ENCODE results near the gene B4GALT4. TPM values are rescaled to one million over a fixed set of nuclear protein-coding genes. Genes with fewer than 3 reads are reported as not detected.
A peak's percentile ranks its signal among the peaks of the same experiment; 100 is the strongest.
"Not testable (repeated sequence)": the region's sequence is repeated elsewhere in the genome, so short reads cannot be mapped to it uniquely, and the experiment has no call there.

Gene B4GALT4, protein sequence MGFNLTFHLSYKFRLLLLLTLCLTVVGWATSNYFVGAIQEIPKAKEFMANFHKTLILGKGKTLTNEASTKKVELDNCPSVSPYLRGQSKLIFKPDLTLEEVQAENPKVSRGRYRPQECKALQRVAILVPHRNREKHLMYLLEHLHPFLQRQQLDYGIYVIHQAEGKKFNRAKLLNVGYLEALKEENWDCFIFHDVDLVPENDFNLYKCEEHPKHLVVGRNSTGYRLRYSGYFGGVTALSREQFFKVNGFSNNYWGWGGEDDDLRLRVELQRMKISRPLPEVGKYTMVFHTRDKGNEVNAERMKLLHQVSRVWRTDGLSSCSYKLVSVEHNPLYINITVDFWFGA
- total RNA-seq: 10 to 100 TPM; 58.1 to 60.4 TPM
- long read RNA-seq, transcript B4GALT4-202 (8 exons, 2,459 nt): major isoform, 47 of 85 reads
- long read RNA-seq, transcript B4GALT4-201 (9 exons, 2,385 nt): minor isoform, 9 of 85 reads
- long read RNA-seq, partial matches to known transcripts: 8 of 85 reads
- long read RNA-seq, other reads (novel, unspliced or antisense): 20 of 85 reads

DNA sequence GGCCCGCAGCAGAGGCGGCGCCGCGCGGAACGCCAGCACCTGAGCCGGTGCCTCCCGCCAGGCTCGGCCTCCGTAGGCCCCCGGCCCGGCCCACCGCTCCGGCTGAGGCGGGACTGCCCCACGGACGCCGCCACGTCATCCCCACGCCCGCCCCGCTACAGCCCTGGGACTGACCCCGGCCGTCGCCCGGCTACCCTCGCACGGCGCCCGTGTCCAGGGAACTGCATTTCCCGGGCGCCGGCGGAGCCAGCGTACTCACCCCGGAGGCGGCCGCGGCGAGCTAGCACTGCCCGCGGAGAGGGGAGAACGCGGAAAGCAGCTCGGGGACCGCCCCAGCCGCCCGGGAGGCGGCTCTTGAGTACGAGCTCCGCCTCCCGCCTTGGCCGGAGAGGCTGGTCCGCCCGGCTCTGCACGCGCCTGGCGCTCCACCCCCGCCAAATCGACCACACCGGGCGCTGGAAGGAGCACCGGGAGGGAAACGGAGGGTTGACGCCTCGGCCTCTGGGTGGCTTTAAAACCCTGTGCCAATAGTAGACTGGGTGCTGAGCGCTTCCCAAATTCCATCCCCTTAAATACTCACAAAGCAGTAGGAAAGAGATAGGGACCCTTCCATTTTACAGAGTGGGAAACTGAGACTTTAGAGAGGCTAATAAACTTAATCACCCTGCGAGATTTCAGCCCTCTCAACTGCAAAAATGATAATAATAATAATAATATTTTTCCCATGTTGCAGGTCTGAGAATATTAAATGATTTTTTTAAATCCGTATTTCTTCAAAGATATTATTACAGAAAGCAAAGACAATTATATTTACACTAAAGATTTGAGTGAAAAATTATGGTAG lies at the start of gene B4GALT4:
B4GALT4 (minus strand) TSS at position 288 of the 844 bp plus-strand sequence. CDS start 10,779 bp downstream, outside the sequence.
- DNase-seq: peak; percentile 91 to 93
- intact Hi-C loops (cut with DNase I, micrococcal nuclease): no loop called here
- peak; percentile 90 for ATAC-seq

DNA sequence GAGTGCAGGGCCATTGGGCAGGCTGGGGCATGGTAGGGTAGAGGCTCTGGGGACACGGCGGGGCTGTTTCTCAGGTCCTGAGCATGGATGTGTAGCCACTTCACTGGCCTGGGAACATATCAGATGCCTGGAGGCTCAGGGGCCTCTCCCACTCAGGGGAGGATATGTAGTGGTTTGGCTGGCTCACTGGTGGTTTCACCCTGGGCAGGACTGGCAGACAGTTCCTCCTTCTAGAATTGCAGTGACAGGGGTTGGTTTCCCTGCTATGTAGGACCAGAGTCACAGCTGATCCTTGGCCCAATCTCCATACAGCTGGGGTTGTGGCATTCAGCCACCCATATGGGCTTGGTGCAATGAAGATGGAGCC lies 48.7 kb upstream of the B4GALT4 start:
- ATAC-seq (no peak), DNase-seq (no peak)
- intact Hi-C loops (cut with DNase I, micrococcal nuclease): no loop called here

DNA sequence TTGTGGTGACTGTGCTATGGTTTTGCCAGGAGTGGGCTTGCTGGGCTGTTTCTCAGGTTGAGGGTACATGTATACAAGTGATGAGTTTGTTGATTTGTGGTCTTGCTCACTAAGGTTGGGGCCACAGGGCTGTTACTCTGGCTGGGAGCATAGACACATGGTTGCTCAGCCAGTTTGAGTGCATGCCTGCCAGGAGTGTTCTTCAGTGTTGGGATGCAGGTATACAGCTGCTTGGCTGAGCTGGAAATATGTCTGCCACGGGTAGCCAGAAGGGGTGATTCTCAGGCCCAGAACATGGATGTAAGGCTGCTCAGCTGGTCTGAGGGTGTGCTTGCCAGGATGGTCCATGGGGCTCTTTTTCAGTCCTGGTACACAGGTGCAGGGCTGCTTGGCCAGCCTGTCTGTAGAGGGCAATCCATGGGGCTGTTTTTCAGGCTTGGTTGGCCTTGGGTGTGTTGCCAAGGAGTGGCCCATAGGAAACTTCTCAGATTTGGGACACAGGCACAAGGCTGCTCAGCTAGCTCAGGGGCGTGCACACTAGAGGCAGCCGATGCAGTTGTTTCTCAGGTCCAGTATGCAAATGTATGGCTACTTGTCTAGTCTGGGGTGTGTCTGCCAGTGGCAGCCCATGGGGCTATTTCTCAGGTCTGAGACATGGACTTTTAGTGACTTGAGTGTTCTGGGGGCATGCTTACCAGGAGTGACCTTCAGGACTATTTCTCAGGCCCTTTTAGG lies 48.2 kb upstream of the B4GALT4 start:
- intact Hi-C loops (cut with DNase I, micrococcal nuclease): no loop called here
- ATAC-seq (no peak), DNase-seq (no peak)

DNA sequence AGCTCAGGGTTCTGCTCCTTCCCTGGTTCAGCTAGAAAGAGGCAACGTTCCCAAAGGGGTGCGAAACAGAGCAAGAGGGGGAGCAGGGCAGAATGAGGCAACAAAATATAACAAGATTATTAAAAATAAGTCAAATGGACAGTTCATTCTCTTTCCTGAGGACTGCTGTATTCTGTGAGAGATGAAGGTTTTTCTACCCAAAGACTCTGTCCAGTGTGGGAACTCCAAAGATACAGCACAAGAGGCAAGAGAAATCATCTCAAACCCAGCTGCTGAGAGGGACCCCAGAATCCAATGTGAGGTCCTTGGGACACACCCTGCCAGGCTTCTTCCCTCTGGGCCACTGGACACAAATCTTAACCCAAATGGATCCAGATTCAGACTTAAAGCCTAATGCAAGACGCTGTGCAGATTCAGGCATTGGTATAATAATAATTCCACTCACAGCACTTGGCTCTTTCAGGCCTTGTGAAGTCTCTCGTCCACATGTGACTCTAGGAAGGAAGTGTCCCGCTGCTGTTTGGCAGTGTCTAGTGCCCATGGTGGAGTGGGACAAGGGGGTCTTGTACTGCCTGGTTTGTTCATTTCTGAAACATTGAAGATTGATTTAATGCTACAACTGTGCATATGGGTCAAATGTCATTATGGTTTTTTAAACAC lies 39.0 kb upstream of the B4GALT4 start:
- DNase-seq (no peak), ATAC-seq (no peak)
- intact Hi-C loops (cut with DNase I, micrococcal nuclease): no loop called here

DNA sequence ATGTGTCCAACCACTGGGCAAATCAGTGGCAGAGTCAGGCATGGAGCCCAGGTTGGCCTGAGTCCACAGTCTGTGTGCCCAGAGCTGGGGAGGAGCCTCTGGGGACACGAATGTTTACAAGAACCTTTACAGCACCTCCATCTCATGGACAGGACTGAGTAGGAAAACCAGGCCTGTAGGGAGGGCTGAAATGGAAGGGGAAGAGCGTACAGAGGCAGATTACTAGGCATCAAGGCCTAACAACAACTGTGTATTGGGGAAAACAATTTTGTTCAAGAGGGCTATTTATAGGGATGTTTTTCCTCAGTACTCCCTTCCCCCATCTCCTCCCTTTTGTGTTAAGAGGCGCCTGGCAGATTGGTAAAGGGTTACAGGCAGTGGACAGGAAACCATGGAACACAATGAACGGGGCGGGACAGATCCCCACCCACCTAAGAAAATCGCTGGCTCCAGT lies 38.5 kb upstream of the B4GALT4 start:
- ATAC-seq: peak; percentile 94
- peak; percentile 40 to 54 for DNase-seq
- intact Hi-C loops (cut with DNase I, micrococcal nuclease): no loop called here

DNA sequence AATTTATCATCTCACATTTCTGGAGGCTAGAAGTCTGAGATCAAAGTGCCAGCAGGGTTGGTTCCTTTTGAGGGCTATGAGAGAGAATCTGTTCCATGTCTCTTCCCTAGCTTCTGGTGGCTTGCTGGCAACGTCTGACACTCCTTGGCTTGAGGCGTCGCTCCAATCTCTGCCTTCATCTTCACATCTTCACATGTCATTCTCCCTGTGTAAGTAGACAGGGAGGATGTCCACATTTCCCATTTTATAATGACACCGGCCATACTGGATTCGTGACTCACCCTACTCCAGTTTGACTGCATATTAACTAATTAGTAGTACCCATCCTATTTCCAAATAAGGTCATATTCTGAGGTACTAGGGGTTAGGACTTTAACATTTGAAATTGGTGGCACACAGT lies 36.0 kb upstream of the B4GALT4 start:
- ATAC-seq (no peak), DNase-seq (no peak)
- intact Hi-C loops (cut with DNase I, micrococcal nuclease): no loop called here

DNA sequence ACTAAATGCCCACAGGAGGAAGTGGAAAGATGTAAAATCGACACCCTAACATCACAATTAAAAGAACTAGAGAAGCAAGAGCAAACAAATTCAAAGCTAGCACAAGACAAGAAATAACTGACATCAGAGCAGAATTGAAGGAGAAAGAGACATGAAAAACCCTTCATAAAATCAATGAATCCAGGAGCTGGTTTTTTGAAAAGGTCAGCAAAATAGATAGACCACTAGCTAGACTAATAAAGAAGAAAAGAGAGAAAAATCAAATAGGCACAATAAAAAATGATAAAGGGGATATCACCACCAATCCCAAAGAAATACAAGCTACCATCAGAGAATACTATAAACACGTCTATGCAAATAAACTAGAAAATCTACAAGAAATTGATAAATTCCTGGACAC lies 29.5 kb upstream of the B4GALT4 start:
- DNase-seq; ATAC-seq; intact Hi-C loops (cut with DNase I, micrococcal nuclease): not testable (repeated sequence)

DNA sequence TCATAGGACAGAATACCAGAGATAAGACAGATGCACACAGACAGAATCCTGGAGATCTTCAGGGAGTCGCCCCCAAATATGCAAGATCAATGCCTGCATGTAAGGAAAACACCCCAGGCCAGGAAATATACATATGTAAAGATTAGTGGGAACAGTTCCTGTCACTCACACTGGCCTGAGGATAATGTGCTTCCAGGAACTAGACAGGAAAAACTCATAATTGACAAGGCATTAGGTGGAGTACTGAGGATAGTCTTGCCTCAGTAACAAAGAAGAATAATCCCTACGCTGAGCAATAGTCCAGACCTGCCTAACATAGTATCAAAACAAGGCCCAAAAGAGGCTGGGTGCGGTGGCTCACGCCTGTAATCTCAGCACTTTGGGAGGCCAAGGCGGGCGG lies 20.4 kb upstream of the B4GALT4 start:
- ATAC-seq (no peak), DNase-seq (no peak)
- intact Hi-C loops (cut with DNase I, micrococcal nuclease): no loop called here

DNA sequence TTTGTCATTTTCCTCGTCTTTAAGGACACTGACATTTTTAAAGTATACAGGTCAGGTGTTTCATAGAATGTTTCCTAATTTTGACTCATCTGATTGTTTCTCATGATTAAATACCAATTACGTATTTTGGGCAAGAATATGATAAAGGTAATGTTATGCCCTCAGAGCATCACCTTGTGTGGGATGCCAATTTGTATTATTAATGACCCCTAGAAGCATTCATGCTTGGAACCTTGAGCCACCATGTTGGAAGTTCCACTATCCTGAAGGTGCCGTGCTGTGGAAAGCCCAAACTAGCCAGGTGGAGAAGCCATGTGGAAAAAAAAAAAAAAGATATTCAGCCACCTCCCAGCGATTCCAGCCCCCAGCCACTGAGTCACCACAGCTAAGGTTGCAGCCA lies 19.1 kb upstream of the B4GALT4 start:
- ATAC-seq (no peak), DNase-seq (no peak)
- intact Hi-C loops (cut with DNase I, micrococcal nuclease): no loop called here

DNA sequence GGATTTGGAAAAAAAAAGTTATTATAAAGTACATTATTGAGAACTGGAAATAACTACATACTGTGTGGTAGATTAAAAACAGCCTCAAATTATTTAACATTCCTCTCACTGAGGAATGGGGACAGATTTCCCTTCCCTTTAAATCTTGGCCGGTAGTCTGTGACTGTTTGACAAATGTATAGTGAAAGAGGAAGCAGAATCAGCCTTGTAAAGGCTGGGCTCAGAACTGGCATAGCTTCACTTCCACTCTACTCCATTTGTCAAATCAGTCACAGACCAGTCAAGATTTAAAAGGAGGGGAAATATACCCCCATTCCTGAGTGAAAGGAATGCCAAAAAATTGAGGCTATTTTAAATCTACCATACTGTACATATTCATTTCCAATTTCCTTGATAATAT lies 18.2 kb upstream of the B4GALT4 start:
- intact Hi-C loops (cut with DNase I, micrococcal nuclease): no loop called here
- ATAC-seq: peak; percentile 73
- no peak for DNase-seq

DNA sequence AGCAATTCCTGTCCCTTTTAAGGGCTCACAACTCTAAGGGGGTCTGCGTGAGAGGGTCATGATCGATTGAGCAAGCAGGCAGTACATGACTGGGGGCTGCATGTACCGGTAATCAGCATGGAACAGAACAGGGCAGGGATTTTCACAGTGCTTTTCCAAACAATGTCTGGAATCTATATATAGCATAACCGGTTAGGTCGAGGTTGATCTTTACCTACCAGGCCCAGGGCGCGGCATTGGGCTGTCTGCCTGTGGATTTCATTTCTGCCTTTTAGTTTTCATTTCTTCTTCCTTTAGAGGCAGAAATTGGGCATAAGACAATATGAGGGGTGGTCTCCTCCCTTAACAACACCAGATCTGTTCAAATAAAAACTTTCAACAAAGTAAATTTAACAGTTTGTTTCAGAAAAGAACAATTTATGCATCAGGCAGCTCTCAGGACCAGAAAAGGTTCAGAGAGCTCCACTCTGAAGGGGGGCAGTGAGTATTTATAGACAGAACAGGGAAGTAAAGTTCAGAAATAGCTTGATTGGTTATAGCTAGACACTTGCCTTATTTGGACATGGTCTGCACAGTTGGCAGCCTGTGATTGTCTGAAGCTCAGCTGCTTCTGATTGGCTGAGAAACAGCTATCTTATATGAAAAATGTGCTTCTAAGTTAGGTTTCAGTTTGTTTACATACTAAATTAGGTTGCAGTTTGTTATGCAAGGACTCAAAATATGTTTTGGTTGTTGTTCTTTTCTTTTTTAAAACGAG lies 17.2 kb upstream of the B4GALT4 start:
- ATAC-seq (peak; percentile 93), DNase-seq (peak; percentile 58 to 68)
- intact Hi-C loops (cut with DNase I, micrococcal nuclease): no loop called here

DNA sequence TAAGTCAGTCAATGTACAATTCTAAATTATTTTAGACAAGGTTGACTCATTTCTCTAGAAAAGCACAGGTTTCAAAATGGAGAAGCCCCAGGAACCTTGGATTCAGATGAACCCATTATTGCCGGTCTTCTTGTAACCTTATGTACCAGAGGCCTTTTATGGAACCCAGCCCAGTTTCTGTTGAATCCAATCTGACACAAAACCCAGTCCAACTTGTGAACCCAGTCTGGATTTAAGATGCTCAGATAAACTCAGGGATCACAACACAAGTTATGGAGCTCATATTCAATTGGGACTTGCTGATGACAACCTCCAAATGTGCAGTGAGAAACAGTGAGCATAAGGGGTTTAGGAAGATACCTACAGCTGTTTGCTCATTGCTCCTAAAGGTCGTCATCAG lies 16.4 kb upstream of the B4GALT4 start:
- intact Hi-C loops (cut with DNase I, micrococcal nuclease): no loop called here
- ATAC-seq (no peak), DNase-seq (no peak)

DNA sequence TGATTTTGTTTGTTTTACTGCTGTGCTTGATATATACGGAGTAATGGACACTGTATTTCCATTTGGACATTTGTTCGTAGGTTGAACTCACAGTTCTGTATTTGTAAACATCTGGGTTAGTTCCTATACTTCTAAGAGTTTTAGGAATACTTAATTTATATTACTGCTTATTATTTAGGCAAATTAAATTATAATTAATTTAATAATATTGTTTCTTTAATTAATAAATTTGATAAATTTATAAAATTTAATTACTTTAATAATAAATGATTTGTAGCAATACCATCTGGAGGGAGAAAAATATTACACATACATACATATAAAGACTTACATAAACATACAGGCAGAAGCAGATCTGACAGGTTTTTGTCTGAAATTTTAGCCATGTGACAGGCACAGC lies 14.5 kb upstream of the B4GALT4 start:
- ATAC-seq (no peak), DNase-seq (no peak)
- intact Hi-C loops (cut with DNase I, micrococcal nuclease): no loop called here

DNA sequence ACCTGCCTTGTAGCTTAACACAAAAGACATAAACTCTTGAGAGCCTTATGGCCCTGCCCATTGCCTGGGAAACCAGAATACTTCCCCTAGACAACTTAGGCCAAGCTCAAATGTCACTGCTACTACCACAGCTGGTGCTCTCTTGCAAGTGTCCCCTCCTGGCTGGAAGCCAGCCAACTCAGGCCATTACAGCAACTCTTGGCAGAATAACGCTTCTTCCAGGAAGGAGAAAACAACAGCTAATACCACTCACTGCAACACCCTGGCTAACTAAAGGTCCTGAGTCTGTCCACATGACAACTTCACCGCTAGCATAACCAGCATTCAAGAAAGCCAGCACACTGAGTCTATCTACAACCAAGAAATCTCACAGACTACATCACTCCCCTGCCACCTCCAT lies 5.1 kb upstream of the B4GALT4 start:
- ATAC-seq: no peak
- intact Hi-C loops (cut with DNase I, micrococcal nuclease): no loop called here
- peak in 1 of 2 donors; percentile 34 for DNase-seq

DNA sequence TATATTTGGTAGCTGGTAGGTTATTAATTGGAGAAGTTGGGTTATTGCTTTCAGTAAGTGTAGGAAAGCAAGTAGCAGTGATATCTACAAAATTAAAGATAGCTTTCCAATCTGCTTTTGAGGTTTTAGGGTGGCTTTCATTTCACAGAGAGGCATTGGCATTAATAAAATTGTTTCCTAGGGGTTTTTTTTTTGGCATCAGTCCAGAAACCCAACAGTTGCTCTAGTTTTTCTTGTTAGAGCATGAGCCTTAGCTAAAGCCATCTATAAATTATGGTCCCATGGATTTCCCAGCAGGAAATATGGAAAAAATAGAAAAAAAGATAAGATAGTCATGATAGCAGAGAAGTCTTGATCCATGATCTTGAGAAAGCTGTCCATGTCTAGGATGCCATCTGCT lies 3.0 kb upstream of the B4GALT4 start:
- intact Hi-C loops (cut with DNase I, micrococcal nuclease): no loop called here
- ATAC-seq (no peak), DNase-seq (no peak)

DNA sequence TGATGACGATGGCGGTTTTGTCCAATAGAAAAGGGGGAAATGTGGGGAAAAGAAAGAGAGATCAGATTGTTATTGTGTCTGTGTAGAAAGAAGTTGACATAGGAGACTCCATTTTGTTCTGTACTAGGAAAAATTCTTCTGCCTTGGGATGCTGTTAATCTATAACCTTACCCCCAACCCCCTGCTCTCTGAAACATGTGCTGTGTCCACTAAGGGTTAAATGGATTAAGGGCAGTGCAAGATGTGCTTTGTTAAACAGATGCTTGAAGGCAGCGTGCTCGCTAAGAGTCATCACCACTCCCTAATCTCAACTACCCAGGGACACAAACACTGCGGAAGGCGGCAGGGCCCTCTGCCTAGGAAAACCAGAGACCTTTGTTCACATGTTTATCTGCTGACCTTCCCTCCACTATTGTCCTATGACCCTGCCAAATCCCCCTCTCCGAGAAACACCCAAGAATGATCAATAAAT lies 2.4 kb upstream of the B4GALT4 start:
- DNase-seq; ATAC-seq; intact Hi-C loops (cut with DNase I, micrococcal nuclease): not testable (repeated sequence)

DNA sequence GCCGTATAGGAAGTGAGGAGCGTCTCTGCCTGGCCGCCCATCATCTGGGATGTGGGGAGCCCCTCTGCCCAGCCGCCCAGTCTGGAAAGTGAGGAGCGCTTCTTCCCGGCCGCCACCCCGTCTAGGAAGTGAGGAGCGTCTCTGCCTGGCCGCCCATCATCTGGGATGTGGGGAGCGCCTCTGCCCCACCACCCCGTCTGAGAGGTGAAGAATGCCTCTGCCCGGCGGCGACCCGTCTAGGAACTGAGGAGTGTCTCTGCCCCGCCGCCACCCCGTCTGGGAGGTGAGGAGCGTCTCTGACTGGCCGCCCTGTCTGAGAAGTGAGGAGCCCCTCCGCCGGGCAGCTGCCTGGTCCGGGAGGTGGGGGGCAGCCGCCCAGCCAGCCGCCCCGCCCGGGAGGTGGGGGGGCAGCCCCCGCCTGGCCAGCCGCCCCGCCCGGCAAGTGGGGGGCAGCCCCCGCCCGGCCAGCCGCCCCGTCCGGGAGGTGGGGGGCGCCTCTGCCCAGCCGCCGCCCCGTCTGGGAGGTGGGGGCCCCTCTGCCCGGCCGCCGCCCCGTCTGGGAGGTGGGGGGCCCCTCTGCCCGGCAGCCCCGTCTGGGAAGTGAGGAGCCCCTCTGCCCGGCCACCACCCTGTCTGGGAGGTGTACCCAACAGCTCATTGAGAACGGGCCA lies 1.8 kb upstream of the B4GALT4 start:
- intact Hi-C loops (cut with DNase I, micrococcal nuclease); DNase-seq; ATAC-seq: not testable (repeated sequence)

Measured in left colon (tissue), 2 donors.